MM.1S (cell line): ENCODE results near the gene ECI2.

ENCODE experiments used
- EZH2phosphoT487 ChIP-seq: fragments of 300-600 bp; sonication (generic); IDR thresholded peaks from 2 replicates; pipeline ENCODE4 v1.6.1; 2018; ENCODE audit warnings: antibody characterized with exemption, low read length
- TF ChIP-seq, protein P1 (sequence below): fragments of 300-600 bp; sonication (generic); IDR thresholded peaks from 2 replicates; pipeline ENCODE4 v1.5.1; 2016; ENCODE audit warnings: antibody characterized with exemption, low read length, mixed read lengths

DNA sequence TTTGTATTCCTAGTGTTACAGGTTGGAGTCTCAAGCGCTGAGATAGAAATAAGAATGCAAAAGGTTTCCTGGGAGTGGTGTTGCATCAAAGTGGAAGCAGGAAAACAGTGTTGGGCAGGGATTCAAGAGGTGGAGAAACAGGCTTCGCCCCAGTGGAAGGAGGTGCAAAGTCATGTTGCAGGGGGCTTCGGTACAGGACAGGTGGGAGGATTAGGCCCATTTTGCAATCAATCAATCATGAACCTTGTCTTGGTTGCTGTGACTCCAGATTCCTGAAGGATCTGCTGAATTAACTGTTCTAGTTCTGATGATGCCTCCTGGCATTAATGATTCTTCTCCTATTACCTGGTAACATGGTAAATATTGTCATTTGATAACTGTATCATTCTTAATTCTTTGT, 34.1 kb downstream of the ECI2 start:
- TF ChIP-seq, protein P1, sequence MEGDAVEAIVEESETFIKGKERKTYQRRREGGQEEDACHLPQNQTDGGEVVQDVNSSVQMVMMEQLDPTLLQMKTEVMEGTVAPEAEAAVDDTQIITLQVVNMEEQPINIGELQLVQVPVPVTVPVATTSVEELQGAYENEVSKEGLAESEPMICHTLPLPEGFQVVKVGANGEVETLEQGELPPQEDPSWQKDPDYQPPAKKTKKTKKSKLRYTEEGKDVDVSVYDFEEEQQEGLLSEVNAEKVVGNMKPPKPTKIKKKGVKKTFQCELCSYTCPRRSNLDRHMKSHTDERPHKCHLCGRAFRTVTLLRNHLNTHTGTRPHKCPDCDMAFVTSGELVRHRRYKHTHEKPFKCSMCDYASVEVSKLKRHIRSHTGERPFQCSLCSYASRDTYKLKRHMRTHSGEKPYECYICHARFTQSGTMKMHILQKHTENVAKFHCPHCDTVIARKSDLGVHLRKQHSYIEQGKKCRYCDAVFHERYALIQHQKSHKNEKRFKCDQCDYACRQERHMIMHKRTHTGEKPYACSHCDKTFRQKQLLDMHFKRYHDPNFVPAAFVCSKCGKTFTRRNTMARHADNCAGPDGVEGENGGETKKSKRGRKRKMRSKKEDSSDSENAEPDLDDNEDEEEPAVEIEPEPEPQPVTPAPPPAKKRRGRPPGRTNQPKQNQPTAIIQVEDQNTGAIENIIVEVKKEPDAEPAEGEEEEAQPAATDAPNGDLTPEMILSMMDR = no peak
- TF ChIP-seq EZH2phosphoT487 = no peak
